ENCODE data around the gene TRAM2.

- TF ChIP-seq TAF1 (IDR thresholded peaks at IDR 0.05; ENCODE audit: low read depth), result no peak
- TF ChIP-seq EP300 (IDR thresholded peaks at IDR 0.05; ENCODE audit: borderline replicate concordance), result no peak
- TF ChIP-seq FOXM1 (IDR thresholded peaks at IDR 0.05; ENCODE audit: borderline replicate concordance, low read depth), result no peak
- no peak for TF ChIP-seq RAD21 (IDR thresholded peaks at IDR 0.05; ENCODE audit: low read depth)
- no peak for TF ChIP-seq CEBPB (IDR thresholded peaks at IDR 0.05)
- TF ChIP-seq YY1 (IDR thresholded peaks at IDR 0.05; ENCODE audit: low read depth), result no peak
- no peak for TF ChIP-seq CREB1 (IDR thresholded peaks at IDR 0.05; ENCODE audit: low read depth)
- TF ChIP-seq TCF12 (IDR thresholded peaks at IDR 0.05; ENCODE audit: low read depth), result no peak
- TF ChIP-seq, protein P1, sequence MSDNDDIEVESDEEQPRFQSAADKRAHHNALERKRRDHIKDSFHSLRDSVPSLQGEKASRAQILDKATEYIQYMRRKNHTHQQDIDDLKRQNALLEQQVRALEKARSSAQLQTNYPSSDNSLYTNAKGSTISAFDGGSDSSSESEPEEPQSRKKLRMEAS (IDR thresholded peaks at IDR 0.05), result no peak
- no peak for TF ChIP-seq USF1 (IDR thresholded peaks at IDR 0.05)
- TF ChIP-seq, protein P2, sequence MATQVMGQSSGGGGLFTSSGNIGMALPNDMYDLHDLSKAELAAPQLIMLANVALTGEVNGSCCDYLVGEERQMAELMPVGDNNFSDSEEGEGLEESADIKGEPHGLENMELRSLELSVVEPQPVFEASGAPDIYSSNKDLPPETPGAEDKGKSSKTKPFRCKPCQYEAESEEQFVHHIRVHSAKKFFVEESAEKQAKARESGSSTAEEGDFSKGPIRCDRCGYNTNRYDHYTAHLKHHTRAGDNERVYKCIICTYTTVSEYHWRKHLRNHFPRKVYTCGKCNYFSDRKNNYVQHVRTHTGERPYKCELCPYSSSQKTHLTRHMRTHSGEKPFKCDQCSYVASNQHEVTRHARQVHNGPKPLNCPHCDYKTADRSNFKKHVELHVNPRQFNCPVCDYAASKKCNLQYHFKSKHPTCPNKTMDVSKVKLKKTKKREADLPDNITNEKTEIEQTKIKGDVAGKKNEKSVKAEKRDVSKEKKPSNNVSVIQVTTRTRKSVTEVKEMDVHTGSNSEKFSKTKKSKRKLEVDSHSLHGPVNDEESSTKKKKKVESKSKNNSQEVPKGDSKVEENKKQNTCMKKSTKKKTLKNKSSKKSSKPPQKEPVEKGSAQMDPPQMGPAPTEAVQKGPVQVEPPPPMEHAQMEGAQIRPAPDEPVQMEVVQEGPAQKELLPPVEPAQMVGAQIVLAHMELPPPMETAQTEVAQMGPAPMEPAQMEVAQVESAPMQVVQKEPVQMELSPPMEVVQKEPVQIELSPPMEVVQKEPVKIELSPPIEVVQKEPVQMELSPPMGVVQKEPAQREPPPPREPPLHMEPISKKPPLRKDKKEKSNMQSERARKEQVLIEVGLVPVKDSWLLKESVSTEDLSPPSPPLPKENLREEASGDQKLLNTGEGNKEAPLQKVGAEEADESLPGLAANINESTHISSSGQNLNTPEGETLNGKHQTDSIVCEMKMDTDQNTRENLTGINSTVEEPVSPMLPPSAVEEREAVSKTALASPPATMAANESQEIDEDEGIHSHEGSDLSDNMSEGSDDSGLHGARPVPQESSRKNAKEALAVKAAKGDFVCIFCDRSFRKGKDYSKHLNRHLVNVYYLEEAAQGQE (IDR thresholded peaks at IDR 0.05; ENCODE audit: low read depth), result no peak
- no peak for TF ChIP-seq EGR1 (IDR thresholded peaks at IDR 0.05)
- no peak for TF ChIP-seq TEAD4 (IDR thresholded peaks at IDR 0.05)
These were observed 82.4 kb downstream of the TRAM2 start for GRCh38 chr6:52494298-52495072.

Data from Ishikawa (cell line).